Muscle of back (tissue), 11 donors: Measurements from ENCODE around the gene ZDHHC7. TPM values are rescaled to one million over a fixed set of nuclear protein-coding genes. Genes with fewer than 3 reads are reported as not detected.
"Not testable (repeated sequence)": the region's sequence is repeated elsewhere in the genome, so short reads cannot be mapped to it uniquely, and the experiment has no call there.

Experiments used
- DNase-seq, 3 donors: peaks; one replicate each; pipeline versions ENCODE4 v3.0.0 to v3.0.0-alpha.2; 2013
- polyA plus RNA-seq, 10 donors: library from polyadenylated mRNA; unstranded; fragments of 120-200 nt; gene quantifications; one replicate each; pipeline ENCODE4 v1.2.1, GENCODE V29; 2013; ENCODE audit not compliant: insufficient read length in 10 of 10

The ZDHHC7 gene
- polyA plus RNA-seq, 10 donors, result 30.4 to 46.7 (median 39.5) TPM

GRCh38 chr16:85045641-85046471 is 34.5 kb upstream of the ZDHHC7 start:
- no peak for DNase-seq

- no peak for DNase-seq
Observed at GRCh38 chr16:85045077-85045476, 33.7 kb upstream of the ZDHHC7 start.

- no peak for DNase-seq
Observed at GRCh38 chr16:85042606-85043005, 31.3 kb upstream of the ZDHHC7 start.

- no peak for DNase-seq
Observed at GRCh38 chr16:85042167-85042526, 30.8 kb upstream of the ZDHHC7 start.

- DNase-seq, result no peak
Observed at GRCh38 chr16:85041219-85042166, 30.2 kb upstream of the ZDHHC7 start.

GRCh38 chr16:85040685-85041084 is 29.4 kb upstream of the ZDHHC7 start:
- no peak for DNase-seq

GRCh38 chr16:85037721-85038120 is 26.4 kb upstream of the ZDHHC7 start:
- DNase-seq, result no peak

GRCh38 chr16:85037050-85037410 is 25.7 kb upstream of the ZDHHC7 start:
- no peak for DNase-seq

- no peak for DNase-seq
Observed at GRCh38 chr16:85036236-85037049, 25.1 kb upstream of the ZDHHC7 start.

- DNase-seq, result no peak
Observed at GRCh38 chr16:85034591-85035433, 23.5 kb upstream of the ZDHHC7 start.

GRCh38 chr16:85033171-85033570 is 21.8 kb upstream of the ZDHHC7 start:
- DNase-seq, result no peak

- not testable (repeated sequence) for DNase-seq
Observed at GRCh38 chr16:85032187-85032586, 20.9 kb upstream of the ZDHHC7 start.

- DNase-seq, result no peak
Observed at GRCh38 chr16:85031451-85031850, 20.1 kb upstream of the ZDHHC7 start.

- DNase-seq, result no peak
Observed at GRCh38 chr16:85029981-85030401, 18.7 kb upstream of the ZDHHC7 start.

- DNase-seq, result no peak
Observed at GRCh38 chr16:85029408-85029784, 18.1 kb upstream of the ZDHHC7 start.

- peak in 1 of 3 donors; percentile 51 for DNase-seq
Observed at GRCh38 chr16:85028685-85029407, 17.5 kb upstream of the ZDHHC7 start.

GRCh38 chr16:85027958-85028684 is 16.8 kb upstream of the ZDHHC7 start:
- DNase-seq, result peak in 1 of 3 donors; percentile 38

GRCh38 chr16:85027349-85027957 is 16.1 kb upstream of the ZDHHC7 start, which contains the start of gene KIAA0513:
TSS of gene KIAA0513 (plus strand) at chr16:85027795. CDS start at chr16:85067072, 39,277 bp downstream.
- DNase-seq, result peak; percentile 95 to 98 (median 97)

- no peak for DNase-seq
Observed at GRCh38 chr16:85026703-85027102, 15.4 kb upstream of the ZDHHC7 start.
